HG02938 (cell line): Measurements from ENCODE around the gene EFCAB7.

Experiments
- ATAC-seq: cut with Tn5 transposase; IDR thresholded peaks from one replicate; pipeline ENCODE4 v1.9.1; 2021; ENCODE audit warnings: mild to moderate bottlenecking, moderate library complexity; ENCODE audit not compliant: unreplicated experiment

Gene EFCAB7

DNA sequence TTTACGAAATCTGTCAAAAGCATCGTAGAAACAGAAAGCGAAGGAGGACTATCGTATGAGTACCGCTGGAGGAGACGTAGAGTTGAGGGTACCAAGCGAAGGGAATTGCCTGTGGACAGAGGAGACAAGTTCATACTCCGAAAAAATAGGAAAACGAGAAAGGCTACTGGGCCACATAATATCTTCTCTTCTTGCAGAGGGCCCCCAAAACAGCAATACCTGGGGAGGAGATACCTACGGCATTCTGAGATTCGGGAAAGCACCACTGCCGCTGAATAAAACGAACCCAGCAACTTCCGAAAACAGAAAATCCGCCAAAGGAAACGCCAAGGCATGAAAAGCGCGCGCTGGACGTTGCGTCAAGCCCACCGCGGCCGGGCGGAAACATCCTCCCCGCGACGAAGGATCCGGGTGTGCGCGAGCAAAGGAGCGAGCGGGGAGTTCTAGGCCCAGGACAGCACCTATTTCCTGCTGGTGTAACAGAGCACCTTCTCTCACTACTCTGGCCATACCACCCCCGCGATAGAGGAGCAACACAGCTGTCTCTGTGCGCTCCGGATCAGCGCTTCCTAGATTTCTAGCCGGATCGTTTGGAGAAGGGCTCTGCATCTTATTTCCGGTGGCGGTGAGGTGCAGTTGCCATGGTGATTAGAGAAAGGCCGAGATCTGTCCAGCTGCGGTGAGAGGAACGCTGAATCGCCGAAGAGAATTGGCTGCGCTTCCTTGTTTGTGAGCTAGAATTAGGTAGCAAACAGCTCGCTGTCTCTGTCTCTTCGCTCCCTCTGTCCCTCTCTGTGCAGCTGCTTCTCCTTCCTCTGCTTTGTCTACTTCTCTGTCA, at the start of gene EFCAB7, which contains the start of gene ITGB3BP:
Gene EFCAB7, plus strand, starts transcription at position 635 of the 838 bp plus-strand sequence. CDS start 2,048 bp downstream, outside the sequence.
Gene ITGB3BP, minus strand, starts transcription at position 335 of the 838 bp plus-strand sequence. Its CDS starts 92 bp downstream, at position 243.
- ATAC-seq: peak; percentile 86

DNA sequence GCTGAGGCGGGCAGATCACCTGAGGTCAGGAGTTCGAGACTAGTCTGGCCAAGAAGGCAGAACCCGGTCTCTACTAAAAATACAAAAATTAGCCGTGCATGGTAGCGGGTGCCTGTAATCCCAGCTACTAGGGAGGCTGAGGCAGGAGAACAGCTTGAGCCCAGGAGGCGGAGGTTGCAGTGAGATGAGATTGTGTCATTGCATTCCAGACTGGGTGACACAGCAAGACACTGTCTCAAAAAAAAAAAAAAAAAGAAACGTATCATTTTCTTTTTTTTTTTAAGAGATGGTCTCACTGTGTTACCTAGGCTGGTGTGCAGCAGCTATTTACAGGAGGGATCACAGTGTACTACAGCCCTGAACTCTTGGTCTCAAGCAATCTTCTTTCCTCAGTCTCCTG, 47.6 kb upstream of the EFCAB7 start:
- no peak for ATAC-seq

GRCh38 chr1:63480057-63480456, 43.3 kb upstream of the EFCAB7 start:
- no peak for ATAC-seq

- ATAC-seq: no peak
Observed at GRCh38 chr1:63486629-63487028, 36.7 kb upstream of the EFCAB7 start.

DNA sequence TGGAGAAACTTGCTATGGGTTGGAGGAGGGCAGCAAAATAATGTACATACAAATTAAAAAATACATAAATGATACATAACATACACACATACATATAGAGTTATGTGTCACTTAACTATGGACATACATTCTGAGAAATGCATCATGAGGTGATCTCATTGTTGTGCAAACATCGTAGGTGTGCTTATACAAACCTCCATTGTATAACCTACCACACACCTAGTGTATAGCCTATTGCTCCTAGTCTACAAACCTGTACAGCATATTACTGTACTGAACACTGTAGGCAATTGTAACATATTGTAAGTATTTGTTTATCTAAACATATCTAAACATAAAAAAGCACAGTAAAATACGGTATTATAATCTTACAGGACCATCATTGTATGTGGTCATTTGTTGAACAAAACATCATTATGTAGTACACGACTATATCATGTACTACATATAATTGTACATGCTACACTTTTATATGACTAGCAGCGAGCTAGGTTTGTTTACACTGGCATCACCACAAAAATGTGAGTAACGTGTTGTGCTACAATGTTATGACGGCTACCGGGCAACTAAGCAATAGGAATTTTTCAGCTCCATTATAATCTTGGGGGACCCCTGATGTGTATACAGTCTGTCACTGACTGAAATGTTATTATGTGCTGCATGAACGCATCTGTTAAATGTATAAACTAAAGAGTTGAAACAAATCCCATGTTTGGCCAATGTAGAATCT, 35.8 kb upstream of the EFCAB7 start:
- no peak for ATAC-seq

DNA sequence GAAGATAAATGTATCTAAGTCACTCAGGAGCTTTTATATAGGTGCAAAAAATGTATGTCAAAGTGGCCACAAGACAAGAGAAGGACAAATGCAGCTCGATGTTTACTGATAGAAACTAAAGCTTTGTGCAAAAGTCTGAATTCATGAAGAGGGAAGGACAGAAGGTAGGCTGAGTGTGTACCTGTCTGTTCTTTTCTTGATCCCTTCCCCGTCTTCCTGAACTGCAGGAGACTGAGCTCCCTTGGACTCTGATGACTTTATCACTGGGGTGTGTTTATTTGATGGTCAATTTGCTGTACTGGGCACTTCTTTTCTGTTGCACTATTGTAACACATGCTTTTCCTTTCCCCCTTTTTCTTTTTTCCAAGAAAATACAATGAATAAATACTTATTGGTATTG, 25.7 kb upstream of the EFCAB7 start:
- ATAC-seq: no peak

- no peak for ATAC-seq
Observed at GRCh38 chr1:63498106-63498505, 25.2 kb upstream of the EFCAB7 start.

DNA sequence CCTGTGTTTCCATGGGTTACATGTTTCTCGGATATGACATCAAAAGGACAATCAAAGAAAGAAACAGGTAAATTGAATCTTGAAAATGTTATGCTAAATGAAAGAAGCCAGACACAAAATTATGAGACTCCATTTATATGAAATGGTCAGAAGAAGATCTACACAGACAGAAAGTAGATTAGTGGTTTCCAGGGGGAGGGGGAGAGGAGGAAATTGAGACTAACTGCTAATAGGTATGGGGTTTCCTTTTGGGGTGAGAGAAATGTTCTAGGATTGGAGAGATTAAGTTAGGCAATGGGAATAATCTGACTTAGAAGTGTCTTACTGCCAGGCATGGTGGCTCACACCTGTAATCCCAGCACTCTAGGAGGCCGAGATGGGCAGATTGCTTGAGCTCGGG, 22.1 kb upstream of the EFCAB7 start:
- no peak for ATAC-seq

GRCh38 chr1:63506782-63507181, 16.5 kb upstream of the EFCAB7 start:
- no peak for ATAC-seq

DNA sequence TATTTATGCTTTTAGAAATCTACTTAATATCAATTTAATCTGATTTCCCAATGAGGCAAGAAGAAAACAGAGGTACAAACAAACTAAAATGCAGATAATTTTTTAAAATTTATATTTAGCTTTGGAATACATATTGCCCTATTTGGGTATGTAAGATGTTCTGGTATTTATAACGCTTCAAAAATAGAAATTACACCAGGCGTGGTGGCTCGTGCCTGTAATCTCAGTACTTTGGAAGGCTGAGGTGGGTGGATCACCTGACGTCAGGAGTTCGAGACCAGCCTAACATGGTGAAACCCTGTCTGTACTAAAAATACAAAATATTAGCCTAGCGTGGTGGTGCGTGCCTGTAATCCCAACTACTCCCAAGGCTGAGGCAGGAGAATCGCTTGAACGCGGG, 13.6 kb upstream of the EFCAB7 start:
- ATAC-seq: no peak

DNA sequence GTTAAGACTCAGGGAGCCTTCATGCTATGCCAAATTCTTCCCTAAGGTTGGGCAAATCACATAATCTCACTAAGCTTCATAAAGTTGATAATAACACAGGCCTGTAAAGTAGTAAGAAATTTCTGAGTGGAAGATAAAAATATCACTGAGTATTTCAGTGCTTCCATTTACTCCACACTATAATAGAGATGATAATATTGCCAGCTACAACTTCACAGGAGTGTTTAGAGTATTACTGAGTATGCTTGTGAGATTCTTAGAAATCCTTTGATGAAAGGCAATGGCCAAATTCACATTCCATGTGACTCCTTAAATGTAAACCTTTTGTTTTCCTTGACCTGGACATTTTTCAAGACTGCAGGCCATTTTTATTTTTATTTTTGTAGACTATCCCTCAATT, 10.7 kb upstream of the EFCAB7 start:
- no peak for ATAC-seq

DNA sequence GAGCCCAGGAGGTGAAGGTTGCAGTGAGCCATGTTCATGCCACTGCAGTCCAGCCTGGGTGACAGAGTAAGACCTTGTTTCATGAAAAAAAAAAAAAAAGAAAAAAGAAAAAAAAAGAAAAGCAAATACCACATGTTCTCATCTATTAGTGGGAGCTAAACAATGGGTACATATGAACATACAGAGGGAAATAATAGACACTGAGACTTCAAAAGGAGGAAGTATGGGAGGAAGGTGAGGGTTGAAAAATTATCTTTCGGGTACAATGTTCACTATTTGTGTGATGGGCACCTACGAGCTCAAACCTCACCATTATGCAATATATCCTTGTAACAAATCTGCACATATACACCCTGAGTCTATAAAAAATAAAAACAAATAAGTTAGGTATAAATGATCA, 6.7 kb upstream of the EFCAB7 start:
- ATAC-seq: no peak

- peak; percentile 18 for ATAC-seq
Observed at GRCh38 chr1:63523738-63524137, 413 bp downstream of the EFCAB7 start.

DNA sequence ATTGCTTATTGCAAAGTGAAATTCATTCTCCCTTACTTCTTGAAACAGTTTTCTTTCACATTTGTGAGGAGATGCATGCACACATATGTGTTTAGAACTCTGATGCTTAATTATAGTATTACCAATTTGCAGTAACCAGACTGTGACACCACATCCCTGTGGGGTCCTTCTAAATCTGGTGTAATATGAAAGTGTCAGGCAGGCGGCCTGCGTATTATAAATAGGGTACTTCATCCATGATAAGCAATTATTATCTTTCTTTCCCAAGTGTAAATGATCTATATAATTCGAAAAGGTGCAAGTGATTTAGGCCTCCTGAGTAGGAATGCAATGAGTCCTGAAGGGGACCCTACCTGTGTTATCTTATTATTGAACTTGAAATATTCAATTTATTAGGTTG, 876 bp downstream of the EFCAB7 start:
- no peak for ATAC-seq

GRCh38 chr1:63532727-63533126, 9.4 kb downstream of the EFCAB7 start:
- no peak for ATAC-seq

DNA sequence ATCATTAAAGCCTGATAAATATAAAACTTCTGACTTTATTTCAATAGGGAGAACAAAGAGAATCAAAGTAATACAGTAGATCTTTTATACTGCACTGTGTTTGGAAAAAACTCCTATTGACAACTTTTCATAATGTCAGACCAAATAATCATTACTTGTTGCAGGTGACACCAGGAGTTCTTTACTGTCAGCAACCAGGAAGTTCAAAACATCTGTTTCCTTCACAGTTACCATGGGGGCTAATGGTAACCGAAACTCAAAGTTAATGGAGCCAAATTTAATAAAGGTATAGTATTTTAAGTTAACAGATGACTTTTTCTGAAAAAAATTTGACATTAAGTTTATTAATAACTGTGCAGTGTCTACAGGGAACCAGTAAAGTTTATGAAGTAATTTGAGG, 10.6 kb downstream of the EFCAB7 start:
- ATAC-seq: no peak

DNA sequence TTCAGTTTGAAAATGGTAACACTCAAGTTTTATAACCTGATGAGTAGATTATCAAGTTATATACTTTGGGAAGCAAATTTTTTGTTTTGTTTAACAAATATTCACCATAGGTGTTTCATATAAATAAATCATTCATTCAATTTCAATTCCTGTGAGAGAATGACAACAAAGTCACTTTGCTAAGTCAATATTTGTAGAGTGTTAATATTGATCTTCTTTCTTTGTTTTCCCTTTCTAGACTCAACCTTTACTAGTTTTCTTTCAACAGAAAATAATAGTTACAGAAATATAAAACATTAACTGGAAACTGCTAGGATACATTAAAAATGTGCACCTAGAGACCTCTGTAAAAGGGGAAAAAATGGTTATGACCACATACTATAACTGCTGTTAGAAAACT, 11.1 kb downstream of the EFCAB7 start:
- no peak for ATAC-seq

GRCh38 chr1:63537006-63537405, 13.7 kb downstream of the EFCAB7 start:
- no peak for ATAC-seq

DNA sequence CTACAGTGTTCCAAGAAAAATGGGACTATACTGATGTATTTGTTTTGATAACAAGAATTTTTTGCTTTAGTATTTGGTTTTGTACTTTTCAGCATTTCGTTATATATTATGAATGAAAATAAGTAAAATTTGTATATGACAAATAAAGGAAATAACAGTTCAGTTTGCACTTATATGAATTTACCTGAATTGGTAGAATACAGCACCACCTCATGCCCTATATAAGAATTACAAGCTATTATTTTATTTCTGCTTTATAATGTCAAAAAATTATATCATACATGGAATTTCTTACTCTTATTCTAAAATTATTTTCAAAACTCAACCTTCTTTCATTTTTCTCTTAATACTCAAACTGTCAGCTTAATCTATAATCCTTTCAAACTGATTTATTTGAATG, 14.6 kb downstream of the EFCAB7 start:
- ATAC-seq: no peak

DNA sequence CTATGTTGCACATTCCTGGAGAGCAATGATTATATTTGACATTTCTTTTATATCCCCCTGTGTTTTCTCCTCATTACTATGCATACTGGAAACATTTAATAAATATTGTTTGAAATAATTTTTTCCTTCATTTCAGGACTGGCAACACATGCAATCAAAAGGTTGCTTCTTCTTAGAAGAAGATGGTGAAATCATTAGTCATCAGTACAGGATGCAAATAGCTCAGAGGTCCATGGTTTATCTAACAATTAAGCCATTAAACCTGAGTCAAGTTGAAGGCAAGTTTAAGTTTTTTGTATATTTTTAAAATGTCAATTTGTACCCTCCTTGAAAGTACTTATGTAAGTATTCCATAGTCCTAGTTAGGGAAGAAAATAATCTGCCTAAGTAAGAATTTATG, 22.5 kb downstream of the EFCAB7 start:
- ATAC-seq: no peak

DNA sequence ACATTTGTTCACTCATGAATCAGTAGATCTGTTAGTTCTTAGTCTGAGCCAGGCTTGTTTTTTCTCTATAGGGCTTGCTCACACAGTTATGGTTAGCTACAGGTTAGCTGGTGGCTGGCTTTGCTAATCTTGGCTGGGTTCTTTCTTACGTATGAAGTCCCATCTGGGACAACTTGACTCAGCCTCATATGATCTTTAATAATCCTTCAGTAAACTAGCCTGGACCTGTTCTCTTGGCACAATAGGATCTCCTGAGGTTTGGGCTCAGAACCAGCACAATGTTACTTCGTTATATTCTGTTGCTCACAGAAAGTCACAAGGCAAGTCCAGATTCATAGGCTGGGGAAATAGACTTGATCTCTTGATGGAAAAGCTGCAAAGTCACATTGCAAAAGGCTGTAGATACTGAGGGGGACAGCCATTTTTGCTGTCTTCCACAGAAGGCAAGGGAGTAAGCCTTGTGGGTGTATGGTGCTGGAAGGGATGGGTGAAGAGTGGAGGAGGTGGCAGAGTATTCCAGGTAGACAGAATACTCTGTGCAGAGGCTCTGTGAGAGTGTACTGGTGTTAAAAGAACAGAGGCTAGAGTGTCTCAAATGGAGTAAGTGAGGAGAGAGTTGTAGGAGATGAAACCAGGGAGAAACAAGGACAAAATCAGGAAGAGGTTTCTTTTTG, 24.4 kb downstream of the EFCAB7 start:
- ATAC-seq: no peak

DNA sequence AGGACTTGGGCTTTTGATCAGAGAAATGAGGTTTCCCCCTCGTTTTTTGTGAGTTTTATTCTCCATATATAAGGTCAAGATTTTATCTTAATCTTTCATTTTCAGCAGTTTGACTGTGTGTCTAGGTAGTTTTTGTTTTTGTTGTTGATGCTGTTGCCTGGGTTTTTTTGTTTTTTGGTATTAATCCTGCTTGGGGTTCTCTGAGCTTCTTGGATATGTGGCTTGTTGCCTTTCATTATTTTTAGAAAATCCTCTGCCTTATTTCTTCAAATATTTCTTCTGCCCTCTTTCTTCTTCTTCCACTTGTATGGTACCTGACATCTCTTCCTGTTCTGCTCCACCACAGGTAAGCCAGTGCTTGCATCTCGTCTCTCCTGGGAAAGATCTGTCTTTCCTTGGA, 25.0 kb downstream of the EFCAB7 start:
- no peak for ATAC-seq
